WTC11 (cell line): ENCODE data around the gene SLC12A4. TPM values are rescaled to one million over a fixed set of nuclear protein-coding genes. Genes with fewer than 3 reads are reported as not detected.

Experiments
- ATAC-seq: fragments of 200-7000 bp; cut with Tn5 transposase; 2 replicates; pipeline ENCODE4 v1.10.0; 2021; ENCODE audit warnings: mild to moderate bottlenecking, moderate library complexity
- CTCF ChIA-PET: fragments of 300-600 bp; sonication (Branson Sonifier 250); formaldehyde crosslinking; loops from one replicate; lab custom pipeline; 2021; ENCODE audit warnings: antibody characterized with exemption; lab: Charles Lee
- POLR2A ChIA-PET: fragments of 350-600 bp; sonication (Branson Sonifier 250); formaldehyde crosslinking; loops from one replicate; lab custom pipeline; 2021; ENCODE audit warnings: antibody characterized with exemption; lab: Charles Lee
- DNase-seq: peaks from one replicate; pipeline ENCODE4 v3.0.0; 2021; ENCODE audit warnings: low spot score
- H3K27ac Mint-ChIP-seq: 2 replicates; pipeline ENCODE4 v1.8.0; 2021; ENCODE audit warnings: mixed read lengths
- H3K27me3 Mint-ChIP-seq: 2 replicates; pipeline ENCODE4 v1.8.0; 2021; ENCODE audit warnings: low read depth, mild to moderate bottlenecking, moderate library complexity, mixed read lengths
- H3K36me3 Mint-ChIP-seq: 2 replicates; pipeline ENCODE4 v1.8.0; 2021; ENCODE audit warnings: mixed read lengths
- H3K4me1 Mint-ChIP-seq: 2 replicates; pipeline ENCODE4 v1.8.0; 2022; ENCODE audit warnings: mixed read lengths
- H3K4me3 Mint-ChIP-seq: 2 replicates; pipeline ENCODE4 v1.8.0; 2021; ENCODE audit warnings: mild to moderate bottlenecking, moderate library complexity, mixed read lengths
- H3K9me3 Mint-ChIP-seq: 2 replicates; pipeline ENCODE4 v1.8.0; 2021; ENCODE audit warnings: mixed read lengths
- CBFB ChIP-seq: sonication (generic); formaldehyde crosslinking; IDR thresholded peaks from 2 replicates; pipeline ENCODE4 v1.8.1; 2022; ENCODE audit warnings: mild to moderate bottlenecking, low read depth, missing genetic modification reagents
- FOXK1 ChIP-seq: sonication (generic); formaldehyde crosslinking; IDR thresholded peaks from 2 replicates; pipeline ENCODE4 v1.8.0; 2022; ENCODE audit warnings: mild to moderate bottlenecking, moderate library complexity, missing genetic modification reagents
- GABPB1 ChIP-seq: sonication (generic); formaldehyde crosslinking; IDR thresholded peaks from 2 replicates; pipeline ENCODE4 v1.8.1; 2023; ENCODE audit warnings: mild to moderate bottlenecking, missing genetic modification reagents
- GTF2I ChIP-seq: fragments of 250-450 bp; sonication (Bioruptor Pico); conservative IDR thresholded peaks from 2 replicates; pipeline ENCODE4 v1.4.0; 2021; ENCODE audit warnings: mild to moderate bottlenecking
- KAT7 ChIP-seq: sonication (generic); formaldehyde crosslinking; IDR thresholded peaks from 2 replicates; pipeline ENCODE4 v1.8.1; 2023; ENCODE audit warnings: missing genetic modification reagents, mild to moderate bottlenecking, borderline replicate concordance
- MYBL2 ChIP-seq: sonication (generic); formaldehyde crosslinking; IDR thresholded peaks from 2 replicates; pipeline ENCODE4 v1.8.1; 2023; ENCODE audit warnings: mild to moderate bottlenecking, moderate library complexity, missing genetic modification reagents
- NFATC4 ChIP-seq: fragments of 250-450 bp; sonication (Bioruptor Pico); IDR thresholded peaks from 2 replicates; pipeline ENCODE4 v1.9.0; 2021; ENCODE audit warnings: mild to moderate bottlenecking
- NFYB ChIP-seq: sonication (generic); formaldehyde crosslinking; conservative IDR thresholded peaks from 2 replicates; pipeline ENCODE4 v1.8.0; 2022; ENCODE audit warnings: low read depth, missing genetic modification reagents
- OVOL2 ChIP-seq: fragments of 250-450 bp; sonication (Bioruptor Pico); IDR thresholded peaks from 2 replicates; pipeline ENCODE4 v1.9.0; 2021; ENCODE audit warnings: mild to moderate bottlenecking, borderline replicate concordance
- RORB ChIP-seq: fragments of 250-450 bp; sonication (Bioruptor Pico); IDR thresholded peaks from 2 replicates; pipeline ENCODE4 v1.9.0; 2021; ENCODE audit warnings: mild to moderate bottlenecking
- ZNF219 ChIP-seq: sonication (generic); formaldehyde crosslinking; IDR thresholded peaks from 2 replicates; pipeline ENCODE4 v1.8.0; 2023; ENCODE audit warnings: missing genetic modification reagents, mild to moderate bottlenecking, borderline replicate concordance
- ZNF396 ChIP-seq: fragments of 250-450 bp; sonication (Bioruptor Pico); IDR thresholded peaks from 2 replicates; pipeline ENCODE4 v1.8.0; 2021; ENCODE audit warnings: mild to moderate bottlenecking, moderate library complexity, borderline replicate concordance
- ZNF512 ChIP-seq: sonication (generic); formaldehyde crosslinking; IDR thresholded peaks from 2 replicates; pipeline ENCODE4 v1.8.1; 2022; ENCODE audit warnings: missing genetic modification reagents, borderline replicate concordance
- total RNA-seq: library from RNA; stranded (reverse); gene quantifications from 3 replicates; pipeline ENCODE4 v1.2.3, GENCODE V29; 2021
- TF ChIP-seq, protein P1 (sequence below): sonication (generic); formaldehyde crosslinking; IDR thresholded peaks from 2 replicates; pipeline ENCODE4 v1.8.0; 2022; ENCODE audit warnings: mild to moderate bottlenecking, missing genetic modification reagents
- TF ChIP-seq, protein P2 (sequence below): sonication (generic); formaldehyde crosslinking; IDR thresholded peaks from 2 replicates; pipeline ENCODE4 v1.8.1; 2023; ENCODE audit warnings: mild to moderate bottlenecking, missing genetic modification reagents, moderate library complexity
- TF ChIP-seq, protein P3 (sequence below): sonication (generic); formaldehyde crosslinking; IDR thresholded peaks from 2 replicates; pipeline ENCODE4 v1.8.0; 2023; ENCODE audit warnings: mild to moderate bottlenecking, missing genetic modification reagents
- TF ChIP-seq, protein P4 (sequence below): fragments of 250-450 bp; sonication (Bioruptor Pico); IDR thresholded peaks from 2 replicates; pipeline ENCODE4 v1.9.0; 2021; ENCODE audit warnings: mild to moderate bottlenecking, borderline replicate concordance
- TF ChIP-seq, protein P5 (sequence below): fragments of 250-450 bp; sonication (Bioruptor Pico); IDR thresholded peaks from 2 replicates; pipeline ENCODE4 v1.9.0; 2021; ENCODE audit warnings: mild to moderate bottlenecking

The SLC12A4 gene
- total RNA-seq, 1 experiment from 2014 or later = 94.1 TPM

GRCh38 chr16:67988675-67989074, 20.2 kb upstream of the SLC12A4 start:
- CTCF ChIA-PET = interaction anchor here (0.5 to 1.3 kb wide), 2 partner anchors 131 to 172 kb away, joined by 3 read pairs; no protein-coding TSS in a partner anchor
- TF ChIP-seq CBFB (no peak), KAT7 (CRISPR knock-in tag) (no peak), GTF2I (CRISPR knock-in tag) (no peak), ZNF219 (CRISPR knock-in tag) (no peak), NFATC4 (CRISPR knock-in tag) (no peak), ZNF396 (no peak), FOXK1 (CRISPR knock-in tag) (no peak), MYBL2 (CRISPR knock-in tag) (no peak), ZNF512 (CRISPR knock-in tag) (no peak), RORB (CRISPR knock-in tag) (no peak), OVOL2 (no peak), GABPB1 (CRISPR knock-in tag) (no peak), NFYB (CRISPR knock-in tag) (no peak)
- TF ChIP-seq, protein P1, sequence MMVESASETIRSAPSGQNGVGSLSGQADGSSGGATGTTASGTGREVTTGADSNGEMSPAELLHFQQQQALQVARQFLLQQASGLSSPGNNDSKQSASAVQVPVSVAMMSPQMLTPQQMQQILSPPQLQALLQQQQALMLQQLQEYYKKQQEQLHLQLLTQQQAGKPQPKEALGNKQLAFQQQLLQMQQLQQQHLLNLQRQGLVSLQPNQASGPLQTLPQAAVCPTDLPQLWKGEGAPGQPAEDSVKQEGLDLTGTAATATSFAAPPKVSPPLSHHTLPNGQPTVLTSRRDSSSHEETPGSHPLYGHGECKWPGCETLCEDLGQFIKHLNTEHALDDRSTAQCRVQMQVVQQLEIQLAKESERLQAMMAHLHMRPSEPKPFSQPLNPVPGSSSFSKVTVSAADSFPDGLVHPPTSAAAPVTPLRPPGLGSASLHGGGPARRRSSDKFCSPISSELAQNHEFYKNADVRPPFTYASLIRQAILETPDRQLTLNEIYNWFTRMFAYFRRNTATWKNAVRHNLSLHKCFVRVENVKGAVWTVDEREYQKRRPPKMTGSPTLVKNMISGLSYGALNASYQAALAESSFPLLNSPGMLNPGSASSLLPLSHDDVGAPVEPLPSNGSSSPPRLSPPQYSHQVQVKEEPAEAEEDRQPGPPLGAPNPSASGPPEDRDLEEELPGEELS (CRISPR knock-in tag) = no peak
- TF ChIP-seq, protein P2, sequence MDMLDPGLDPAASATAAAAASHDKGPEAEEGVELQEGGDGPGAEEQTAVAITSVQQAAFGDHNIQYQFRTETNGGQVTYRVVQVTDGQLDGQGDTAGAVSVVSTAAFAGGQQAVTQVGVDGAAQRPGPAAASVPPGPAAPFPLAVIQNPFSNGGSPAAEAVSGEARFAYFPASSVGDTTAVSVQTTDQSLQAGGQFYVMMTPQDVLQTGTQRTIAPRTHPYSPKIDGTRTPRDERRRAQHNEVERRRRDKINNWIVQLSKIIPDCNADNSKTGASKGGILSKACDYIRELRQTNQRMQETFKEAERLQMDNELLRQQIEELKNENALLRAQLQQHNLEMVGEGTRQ (CRISPR knock-in tag) = no peak
- TF ChIP-seq, protein P3, sequence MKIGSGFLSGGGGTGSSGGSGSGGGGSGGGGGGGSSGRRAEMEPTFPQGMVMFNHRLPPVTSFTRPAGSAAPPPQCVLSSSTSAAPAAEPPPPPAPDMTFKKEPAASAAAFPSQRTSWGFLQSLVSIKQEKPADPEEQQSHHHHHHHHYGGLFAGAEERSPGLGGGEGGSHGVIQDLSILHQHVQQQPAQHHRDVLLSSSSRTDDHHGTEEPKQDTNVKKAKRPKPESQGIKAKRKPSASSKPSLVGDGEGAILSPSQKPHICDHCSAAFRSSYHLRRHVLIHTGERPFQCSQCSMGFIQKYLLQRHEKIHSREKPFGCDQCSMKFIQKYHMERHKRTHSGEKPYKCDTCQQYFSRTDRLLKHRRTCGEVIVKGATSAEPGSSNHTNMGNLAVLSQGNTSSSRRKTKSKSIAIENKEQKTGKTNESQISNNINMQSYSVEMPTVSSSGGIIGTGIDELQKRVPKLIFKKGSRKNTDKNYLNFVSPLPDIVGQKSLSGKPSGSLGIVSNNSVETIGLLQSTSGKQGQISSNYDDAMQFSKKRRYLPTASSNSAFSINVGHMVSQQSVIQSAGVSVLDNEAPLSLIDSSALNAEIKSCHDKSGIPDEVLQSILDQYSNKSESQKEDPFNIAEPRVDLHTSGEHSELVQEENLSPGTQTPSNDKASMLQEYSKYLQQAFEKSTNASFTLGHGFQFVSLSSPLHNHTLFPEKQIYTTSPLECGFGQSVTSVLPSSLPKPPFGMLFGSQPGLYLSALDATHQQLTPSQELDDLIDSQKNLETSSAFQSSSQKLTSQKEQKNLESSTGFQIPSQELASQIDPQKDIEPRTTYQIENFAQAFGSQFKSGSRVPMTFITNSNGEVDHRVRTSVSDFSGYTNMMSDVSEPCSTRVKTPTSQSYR (CRISPR knock-in tag) = no peak
- TF ChIP-seq, protein P4, sequence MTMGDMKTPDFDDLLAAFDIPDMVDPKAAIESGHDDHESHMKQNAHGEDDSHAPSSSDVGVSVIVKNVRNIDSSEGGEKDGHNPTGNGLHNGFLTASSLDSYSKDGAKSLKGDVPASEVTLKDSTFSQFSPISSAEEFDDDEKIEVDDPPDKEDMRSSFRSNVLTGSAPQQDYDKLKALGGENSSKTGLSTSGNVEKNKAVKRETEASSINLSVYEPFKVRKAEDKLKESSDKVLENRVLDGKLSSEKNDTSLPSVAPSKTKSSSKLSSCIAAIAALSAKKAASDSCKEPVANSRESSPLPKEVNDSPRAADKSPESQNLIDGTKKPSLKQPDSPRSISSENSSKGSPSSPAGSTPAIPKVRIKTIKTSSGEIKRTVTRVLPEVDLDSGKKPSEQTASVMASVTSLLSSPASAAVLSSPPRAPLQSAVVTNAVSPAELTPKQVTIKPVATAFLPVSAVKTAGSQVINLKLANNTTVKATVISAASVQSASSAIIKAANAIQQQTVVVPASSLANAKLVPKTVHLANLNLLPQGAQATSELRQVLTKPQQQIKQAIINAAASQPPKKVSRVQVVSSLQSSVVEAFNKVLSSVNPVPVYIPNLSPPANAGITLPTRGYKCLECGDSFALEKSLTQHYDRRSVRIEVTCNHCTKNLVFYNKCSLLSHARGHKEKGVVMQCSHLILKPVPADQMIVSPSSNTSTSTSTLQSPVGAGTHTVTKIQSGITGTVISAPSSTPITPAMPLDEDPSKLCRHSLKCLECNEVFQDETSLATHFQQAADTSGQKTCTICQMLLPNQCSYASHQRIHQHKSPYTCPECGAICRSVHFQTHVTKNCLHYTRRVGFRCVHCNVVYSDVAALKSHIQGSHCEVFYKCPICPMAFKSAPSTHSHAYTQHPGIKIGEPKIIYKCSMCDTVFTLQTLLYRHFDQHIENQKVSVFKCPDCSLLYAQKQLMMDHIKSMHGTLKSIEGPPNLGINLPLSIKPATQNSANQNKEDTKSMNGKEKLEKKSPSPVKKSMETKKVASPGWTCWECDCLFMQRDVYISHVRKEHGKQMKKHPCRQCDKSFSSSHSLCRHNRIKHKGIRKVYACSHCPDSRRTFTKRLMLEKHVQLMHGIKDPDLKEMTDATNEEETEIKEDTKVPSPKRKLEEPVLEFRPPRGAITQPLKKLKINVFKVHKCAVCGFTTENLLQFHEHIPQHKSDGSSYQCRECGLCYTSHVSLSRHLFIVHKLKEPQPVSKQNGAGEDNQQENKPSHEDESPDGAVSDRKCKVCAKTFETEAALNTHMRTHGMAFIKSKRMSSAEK (CRISPR knock-in tag) = no peak
- TF ChIP-seq, protein P5, sequence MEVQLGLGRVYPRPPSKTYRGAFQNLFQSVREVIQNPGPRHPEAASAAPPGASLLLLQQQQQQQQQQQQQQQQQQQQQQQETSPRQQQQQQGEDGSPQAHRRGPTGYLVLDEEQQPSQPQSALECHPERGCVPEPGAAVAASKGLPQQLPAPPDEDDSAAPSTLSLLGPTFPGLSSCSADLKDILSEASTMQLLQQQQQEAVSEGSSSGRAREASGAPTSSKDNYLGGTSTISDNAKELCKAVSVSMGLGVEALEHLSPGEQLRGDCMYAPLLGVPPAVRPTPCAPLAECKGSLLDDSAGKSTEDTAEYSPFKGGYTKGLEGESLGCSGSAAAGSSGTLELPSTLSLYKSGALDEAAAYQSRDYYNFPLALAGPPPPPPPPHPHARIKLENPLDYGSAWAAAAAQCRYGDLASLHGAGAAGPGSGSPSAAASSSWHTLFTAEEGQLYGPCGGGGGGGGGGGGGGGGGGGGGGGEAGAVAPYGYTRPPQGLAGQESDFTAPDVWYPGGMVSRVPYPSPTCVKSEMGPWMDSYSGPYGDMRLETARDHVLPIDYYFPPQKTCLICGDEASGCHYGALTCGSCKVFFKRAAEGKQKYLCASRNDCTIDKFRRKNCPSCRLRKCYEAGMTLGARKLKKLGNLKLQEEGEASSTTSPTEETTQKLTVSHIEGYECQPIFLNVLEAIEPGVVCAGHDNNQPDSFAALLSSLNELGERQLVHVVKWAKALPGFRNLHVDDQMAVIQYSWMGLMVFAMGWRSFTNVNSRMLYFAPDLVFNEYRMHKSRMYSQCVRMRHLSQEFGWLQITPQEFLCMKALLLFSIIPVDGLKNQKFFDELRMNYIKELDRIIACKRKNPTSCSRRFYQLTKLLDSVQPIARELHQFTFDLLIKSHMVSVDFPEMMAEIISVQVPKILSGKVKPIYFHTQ (CRISPR knock-in tag) = no peak
- no peak for ATAC-seq

More at GRCh38 chr16:67988675-67989074, 20.2 kb upstream of the SLC12A4 start:
- DNase-seq = no peak
- H3K9me3 Mint-ChIP-seq = no peaks in the 10 kb centered on the region
- H3K4me3 Mint-ChIP-seq = no peak overlapping the region
- H3K4me1 Mint-ChIP-seq = no peaks in the 10 kb centered on the region
- H3K27me3 Mint-ChIP-seq = peaks cover 18% of the 10 kb centered on the region
- no peaks in the 10 kb centered on the region for H3K36me3 Mint-ChIP-seq
- POLR2A ChIA-PET = interaction anchor here (0.6 kb wide), 1 partner anchor 16 kb away, joined by 6 read pairs; no protein-coding TSS in a partner anchor
- no peak overlapping the region for H3K27ac Mint-ChIP-seq
